Liver (tissue), 9 donors: ENCODE data around the gene ULBP2. TPM values are rescaled to one million over a fixed set of nuclear protein-coding genes. Genes with fewer than 3 reads are reported as not detected.

Experiments
- DNase-seq: peaks from one replicate; pipeline ENCODE4 v3.0.0-alpha.2; 2017; ENCODE audit warnings: low spot score
- H3K27ac ChIP-seq, 2 donors: one replicate each; pipeline ENCODE4 v1.7.0; 2013; ENCODE audit warnings: inconsistent platforms in 2 of 2, low read length in 2 of 2, control low read depth in 1 of 2, low read depth in 1 of 2, mild to moderate bottlenecking in 1 of 2
- H3K27me3 ChIP-seq, 4 donors: one replicate each; pipeline versions ENCODE4 v1.6.1 to v1.7.0; 2013; ENCODE audit warnings: low read length in 3 of 4, inconsistent platforms in 1 of 4, mild to moderate bottlenecking in 1 of 4, moderate library complexity in 1 of 4; ENCODE audit not compliant: control insufficient read depth in 4 of 4, insufficient read depth in 4 of 4
- H3K36me3 ChIP-seq, 4 donors: one replicate each; pipeline versions ENCODE4 v1.6.1 to v1.7.0; 2013; ENCODE audit warnings: low read length in 3 of 4, mild to moderate bottlenecking in 3 of 4, low read depth in 1 of 4, moderate library complexity in 1 of 4; ENCODE audit not compliant: control insufficient read depth in 4 of 4, insufficient read depth in 3 of 4
- H3K4me1 ChIP-seq, 4 donors: one replicate each; pipeline versions ENCODE4 v1.6.1 to v1.7.0; 2013; ENCODE audit warnings: low read length in 3 of 4, mild to moderate bottlenecking in 3 of 4, moderate library complexity in 1 of 4; ENCODE audit not compliant: control insufficient read depth in 4 of 4, insufficient read depth in 4 of 4
- H3K4me3 ChIP-seq, 3 donors: one replicate each; pipeline versions ENCODE4 v1.6.1 to v1.7.0; 2013; ENCODE audit warnings: low read length in 3 of 3, control low read depth in 1 of 3, low read depth in 1 of 3, mild to moderate bottlenecking in 1 of 3
- H3K9ac ChIP-seq, 2 donors: one replicate each; pipeline ENCODE4 v1.7.0; 2013; ENCODE audit warnings: low read length in 2 of 2, mild to moderate bottlenecking in 2 of 2, moderate library complexity in 2 of 2, control low read depth in 1 of 2, low read depth in 1 of 2
- H3K9me3 ChIP-seq, 4 donors: one replicate each; pipeline versions ENCODE4 v1.6.1 to v1.7.0; 2013; ENCODE audit warnings: low read length in 3 of 4; ENCODE audit not compliant: control insufficient read depth in 4 of 4
- ATF3 ChIP-seq: IDR thresholded peaks from 2 replicates; pipeline ENCODE4 v1.6.1; 2016; ENCODE audit warnings: antibody characterized with exemption
- EGR1 ChIP-seq, 2 donors: IDR thresholded peaks; 2 replicates each; pipeline ENCODE4 v1.6.1; 2016 to 2018; ENCODE audit warnings: antibody characterized with exemption in 2 of 2, low read depth in 2 of 2
- FOXA1 ChIP-seq: IDR thresholded peaks from 2 replicates; pipeline ENCODE4 v1.6.1; 2016; ENCODE audit warnings: antibody characterized with exemption
- FOXA2 ChIP-seq: IDR thresholded peaks from 2 replicates; pipeline ENCODE4 v1.6.1; 2016; ENCODE audit warnings: antibody characterized with exemption
- GABPA ChIP-seq, 2 donors: IDR thresholded peaks in 1 of 2; conservative IDR thresholded peaks in 1 of 2; 2 replicates each; pipeline ENCODE4 v1.6.1; 2016; ENCODE audit warnings: antibody characterized with exemption in 2 of 2, mild to moderate bottlenecking in 1 of 2, moderate library complexity in 1 of 2
- HNF4A ChIP-seq, 2 donors: conservative IDR thresholded peaks; 2 replicates each; pipeline ENCODE4 v1.6.1; 2016; ENCODE audit warnings: antibody characterized with exemption in 2 of 2, mild to moderate bottlenecking in 2 of 2
- HNF4G ChIP-seq: IDR thresholded peaks from 2 replicates; pipeline ENCODE4 v1.6.1; 2016; ENCODE audit warnings: antibody characterized with exemption
- JUND ChIP-seq, 2 donors: IDR thresholded peaks; 2 replicates each; pipeline ENCODE4 v1.6.1; 2016; ENCODE audit warnings: antibody characterized with exemption in 2 of 2
- MAX ChIP-seq: IDR thresholded peaks from 2 replicates; pipeline ENCODE4 v1.6.1; 2016; ENCODE audit warnings: antibody characterized with exemption
- NR2F2 ChIP-seq: IDR thresholded peaks from 2 replicates; pipeline ENCODE4 v1.6.1; 2016; ENCODE audit warnings: antibody characterized with exemption
- RAD21 ChIP-seq, 2 donors: IDR thresholded peaks; 2 replicates each; pipeline ENCODE4 v1.6.1; 2016; ENCODE audit warnings: antibody characterized with exemption in 2 of 2, mild to moderate bottlenecking in 2 of 2
- RXRA ChIP-seq, 2 donors: IDR thresholded peaks; 2 replicates each; pipeline ENCODE4 v1.6.1; 2017 to 2018; ENCODE audit warnings: antibody characterized with exemption in 2 of 2, mild to moderate bottlenecking in 1 of 2
- SP1 ChIP-seq: IDR thresholded peaks from 2 replicates; pipeline ENCODE4 v1.6.1; 2018; ENCODE audit warnings: antibody characterized with exemption, mild to moderate bottlenecking
- TAF1 ChIP-seq: conservative IDR thresholded peaks from 2 replicates; pipeline ENCODE4 v1.6.1; 2016; ENCODE audit warnings: antibody characterized with exemption, mild to moderate bottlenecking
- YY1 ChIP-seq: IDR thresholded peaks from 2 replicates; pipeline ENCODE4 v1.6.1; 2016; ENCODE audit warnings: antibody characterized with exemption, mild to moderate bottlenecking
- WGBS: extraction: QIAGEN DNeasy Blood & Tissue Kit; methylation state at CpG from one replicate; pipeline ENCODE4 v1.1.7; 2013; 5-methylcytosine and 5-hydroxymethylcytosine counted together
- polyA plus RNA-seq, 2 donors: library from polyadenylated mRNA; stranded (reverse) in 1 of 2; unstranded in 1 of 2; fragments of 200-250 nt in 1 of 2; fragments of >200 nt in 1 of 2; fragmentation: Nextera tagmentation in 1 of 2; extraction: Ambion mirVana in 1 of 2; gene quantifications; one replicate each; pipeline versions ENCODE4 v1.2.1 to v1.2.3, GENCODE V29; 2013 to 2015
- total RNA-seq, 2 donors: library from RNA; depleted of rRNA; stranded (reverse); fragments of >200 nt; gene quantifications; one replicate each; pipeline ENCODE4 v1.2.3, GENCODE V29; 2014
- TF ChIP-seq, protein P1 (sequence below): fragments of 150-350 bp; IDR thresholded peaks from 2 replicates; pipeline ENCODE4 v1.5.1; 2017; ENCODE audit warnings: improper control_type of control experiment, low read depth, low read length; ENCODE audit not compliant: missing input control
- TF ChIP-seq, protein P2 (sequence below): IDR thresholded peaks from 2 replicates; pipeline ENCODE4 v1.6.1; 2016; ENCODE audit warnings: antibody characterized with exemption, mild to moderate bottlenecking
- TF ChIP-seq, protein P3 (sequence below): IDR thresholded peaks from 2 replicates; pipeline ENCODE4 v1.6.1; 2016; ENCODE audit warnings: antibody characterized with exemption
- donor health status: healthy.
- donor health status: healthy.
- donor health status: healthy.
- donor health status: healthy.
- donor health status: healthy.

Gene ULBP2
- total and polyA plus RNA-seq, 4 donors = 0.14 to 0.27 (median 0.20) TPM

DNA sequence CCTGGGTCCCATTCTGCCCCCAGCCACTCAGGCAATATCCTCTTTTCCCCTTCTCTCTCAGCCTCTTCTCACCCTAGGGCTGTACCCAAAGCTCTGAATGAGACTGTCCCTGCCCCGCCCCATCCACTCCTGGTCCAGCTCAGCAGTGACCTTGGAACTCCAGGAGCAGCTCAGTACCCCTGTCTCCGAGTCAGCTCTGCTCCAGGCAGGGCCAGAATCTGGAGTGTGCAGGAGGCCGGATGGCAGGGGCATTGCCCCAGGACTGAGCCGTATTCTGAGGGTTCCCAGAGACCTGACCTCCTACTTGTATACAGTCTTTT lies 16.9 kb upstream of the ULBP2 start:
- peak; percentile 29 for DNase-seq

More for the DNA sequence above, 16.9 kb upstream of the ULBP2 start:
- Histone ChIP-seq H3K4me3 (no peak overlapping the region), H3K9ac (no peak overlapping the region), H3K27ac (no peak overlapping the region), H3K9me3 (no peaks in the 10 kb centered on the region), H3K27me3 (peaks cover 0 to 2% (median 0%) of the 10 kb centered on the region in 4 donors), H3K36me3 (no peaks in the 10 kb centered on the region), H3K4me1 (peaks cover 0 to 23% (median 15%) of the 10 kb centered on the region in 4 donors)
- 74% methylated on average over 4 of the region's 4 CpGs for WGBS
- TF ChIP-seq, protein P1, sequence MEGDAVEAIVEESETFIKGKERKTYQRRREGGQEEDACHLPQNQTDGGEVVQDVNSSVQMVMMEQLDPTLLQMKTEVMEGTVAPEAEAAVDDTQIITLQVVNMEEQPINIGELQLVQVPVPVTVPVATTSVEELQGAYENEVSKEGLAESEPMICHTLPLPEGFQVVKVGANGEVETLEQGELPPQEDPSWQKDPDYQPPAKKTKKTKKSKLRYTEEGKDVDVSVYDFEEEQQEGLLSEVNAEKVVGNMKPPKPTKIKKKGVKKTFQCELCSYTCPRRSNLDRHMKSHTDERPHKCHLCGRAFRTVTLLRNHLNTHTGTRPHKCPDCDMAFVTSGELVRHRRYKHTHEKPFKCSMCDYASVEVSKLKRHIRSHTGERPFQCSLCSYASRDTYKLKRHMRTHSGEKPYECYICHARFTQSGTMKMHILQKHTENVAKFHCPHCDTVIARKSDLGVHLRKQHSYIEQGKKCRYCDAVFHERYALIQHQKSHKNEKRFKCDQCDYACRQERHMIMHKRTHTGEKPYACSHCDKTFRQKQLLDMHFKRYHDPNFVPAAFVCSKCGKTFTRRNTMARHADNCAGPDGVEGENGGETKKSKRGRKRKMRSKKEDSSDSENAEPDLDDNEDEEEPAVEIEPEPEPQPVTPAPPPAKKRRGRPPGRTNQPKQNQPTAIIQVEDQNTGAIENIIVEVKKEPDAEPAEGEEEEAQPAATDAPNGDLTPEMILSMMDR = no peak
- TF ChIP-seq NR2F2 = no peak
- TF ChIP-seq MAX = no peak
- TF ChIP-seq ATF3 = no peak
- no peak for TF ChIP-seq FOXA1
- TF ChIP-seq HNF4A (conservative IDR thresholded peaks at IDR 0.05) = no peak
- no peak for TF ChIP-seq GABPA (IDR thresholded peaks at IDR 0.05 in 1 of 2, conservative IDR thresholded peaks at IDR 0.05 in 1 of 2)
- TF ChIP-seq, protein P2, sequence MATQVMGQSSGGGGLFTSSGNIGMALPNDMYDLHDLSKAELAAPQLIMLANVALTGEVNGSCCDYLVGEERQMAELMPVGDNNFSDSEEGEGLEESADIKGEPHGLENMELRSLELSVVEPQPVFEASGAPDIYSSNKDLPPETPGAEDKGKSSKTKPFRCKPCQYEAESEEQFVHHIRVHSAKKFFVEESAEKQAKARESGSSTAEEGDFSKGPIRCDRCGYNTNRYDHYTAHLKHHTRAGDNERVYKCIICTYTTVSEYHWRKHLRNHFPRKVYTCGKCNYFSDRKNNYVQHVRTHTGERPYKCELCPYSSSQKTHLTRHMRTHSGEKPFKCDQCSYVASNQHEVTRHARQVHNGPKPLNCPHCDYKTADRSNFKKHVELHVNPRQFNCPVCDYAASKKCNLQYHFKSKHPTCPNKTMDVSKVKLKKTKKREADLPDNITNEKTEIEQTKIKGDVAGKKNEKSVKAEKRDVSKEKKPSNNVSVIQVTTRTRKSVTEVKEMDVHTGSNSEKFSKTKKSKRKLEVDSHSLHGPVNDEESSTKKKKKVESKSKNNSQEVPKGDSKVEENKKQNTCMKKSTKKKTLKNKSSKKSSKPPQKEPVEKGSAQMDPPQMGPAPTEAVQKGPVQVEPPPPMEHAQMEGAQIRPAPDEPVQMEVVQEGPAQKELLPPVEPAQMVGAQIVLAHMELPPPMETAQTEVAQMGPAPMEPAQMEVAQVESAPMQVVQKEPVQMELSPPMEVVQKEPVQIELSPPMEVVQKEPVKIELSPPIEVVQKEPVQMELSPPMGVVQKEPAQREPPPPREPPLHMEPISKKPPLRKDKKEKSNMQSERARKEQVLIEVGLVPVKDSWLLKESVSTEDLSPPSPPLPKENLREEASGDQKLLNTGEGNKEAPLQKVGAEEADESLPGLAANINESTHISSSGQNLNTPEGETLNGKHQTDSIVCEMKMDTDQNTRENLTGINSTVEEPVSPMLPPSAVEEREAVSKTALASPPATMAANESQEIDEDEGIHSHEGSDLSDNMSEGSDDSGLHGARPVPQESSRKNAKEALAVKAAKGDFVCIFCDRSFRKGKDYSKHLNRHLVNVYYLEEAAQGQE = no peak
- no peak for TF ChIP-seq RAD21 (IDR thresholded peaks at IDR 0.05)
- TF ChIP-seq, protein P3, sequence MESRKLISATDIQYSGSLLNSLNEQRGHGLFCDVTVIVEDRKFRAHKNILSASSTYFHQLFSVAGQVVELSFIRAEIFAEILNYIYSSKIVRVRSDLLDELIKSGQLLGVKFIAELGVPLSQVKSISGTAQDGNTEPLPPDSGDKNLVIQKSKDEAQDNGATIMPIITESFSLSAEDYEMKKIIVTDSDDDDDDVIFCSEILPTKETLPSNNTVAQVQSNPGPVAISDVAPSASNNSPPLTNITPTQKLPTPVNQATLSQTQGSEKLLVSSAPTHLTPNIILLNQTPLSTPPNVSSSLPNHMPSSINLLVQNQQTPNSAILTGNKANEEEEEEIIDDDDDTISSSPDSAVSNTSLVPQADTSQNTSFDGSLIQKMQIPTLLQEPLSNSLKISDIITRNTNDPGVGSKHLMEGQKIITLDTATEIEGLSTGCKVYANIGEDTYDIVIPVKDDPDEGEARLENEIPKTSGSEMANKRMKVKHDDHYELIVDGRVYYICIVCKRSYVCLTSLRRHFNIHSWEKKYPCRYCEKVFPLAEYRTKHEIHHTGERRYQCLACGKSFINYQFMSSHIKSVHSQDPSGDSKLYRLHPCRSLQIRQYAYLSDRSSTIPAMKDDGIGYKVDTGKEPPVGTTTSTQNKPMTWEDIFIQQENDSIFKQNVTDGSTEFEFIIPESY = no peak
- no peak for TF ChIP-seq YY1
- TF ChIP-seq HNF4G = no peak
- TF ChIP-seq JUND (IDR thresholded peaks at IDR 0.05) = no peak
- TF ChIP-seq EGR1 (IDR thresholded peaks at IDR 0.05; ENCODE audit: low read depth in 2 of 2) = no peak
- TF ChIP-seq RXRA (IDR thresholded peaks at IDR 0.05) = no peak
- no peak for TF ChIP-seq FOXA2
- TF ChIP-seq TAF1 = no peak
- TF ChIP-seq SP1 = no peak
